GM10248 (cell line): ENCODE data around the gene CDHR1.

Experiments
- CTCF ChIA-PET: fragments of 300-600 bp; sonication (Branson Sonifier 250); formaldehyde crosslinking; extraction: SDS; loops from one replicate; lab custom pipeline; 2021; ENCODE audit warnings: antibody characterized with exemption; lab: Yijun Ruan, JAX
- POLR2A ChIA-PET: fragments of 350-650 bp; sonication (Branson Sonifier 250); formaldehyde crosslinking; extraction: SDS; loops from one replicate; lab custom pipeline; 2020; ENCODE audit warnings: antibody characterized with exemption; lab: Yijun Ruan, JAX
- DNase-seq: peaks from one replicate; pipeline ENCODE4 v3.0.0; 2012; ENCODE audit errors: extremely low spot score
- TF ChIP-seq, protein P1 (sequence below): IDR thresholded peaks from 2 replicates; pipeline ENCODE4 v1.5.1; 2012; ENCODE audit warnings: mild to moderate bottlenecking, low read depth; ENCODE audit errors: extremely low read depth, missing control alignments, control extremely low read depth

Gene CDHR1

DNA sequence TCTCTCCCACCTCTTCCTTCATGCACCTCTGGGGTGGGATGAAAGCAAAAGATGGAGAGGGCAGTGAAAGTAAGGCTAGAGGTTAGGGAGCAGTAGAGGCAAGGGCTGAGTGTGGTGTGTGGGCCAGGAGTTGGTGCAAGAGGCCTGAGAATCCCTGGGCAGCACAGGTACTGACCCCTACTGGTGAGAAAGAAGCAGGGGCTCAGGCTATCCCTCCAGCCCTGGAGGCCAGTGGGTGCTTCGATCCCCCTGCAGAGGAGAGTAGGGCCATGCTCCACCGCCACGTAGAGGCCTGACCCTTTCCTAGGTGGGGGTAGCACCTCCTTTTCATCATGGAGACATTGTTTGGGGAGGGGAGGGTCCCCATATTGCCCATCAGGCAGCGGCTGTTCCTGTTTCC, 9.8 kb downstream of the CDHR1 start:
- POLR2A ChIA-PET = interaction anchor here (1.2 kb wide), 1 partner anchor 56 kb away, joined by 3 read pairs; no protein-coding TSS in a partner anchor
- DNase-seq = peak; percentile 74
- CTCF ChIA-PET = interaction anchor here (1.2 to 10.1 kb wide), 9 partner anchors 11 to 143 kb away, joined by 3 to 115 read pairs (median 6); partner anchors contain the start of gene GHITM
- TF ChIP-seq, protein P1, sequence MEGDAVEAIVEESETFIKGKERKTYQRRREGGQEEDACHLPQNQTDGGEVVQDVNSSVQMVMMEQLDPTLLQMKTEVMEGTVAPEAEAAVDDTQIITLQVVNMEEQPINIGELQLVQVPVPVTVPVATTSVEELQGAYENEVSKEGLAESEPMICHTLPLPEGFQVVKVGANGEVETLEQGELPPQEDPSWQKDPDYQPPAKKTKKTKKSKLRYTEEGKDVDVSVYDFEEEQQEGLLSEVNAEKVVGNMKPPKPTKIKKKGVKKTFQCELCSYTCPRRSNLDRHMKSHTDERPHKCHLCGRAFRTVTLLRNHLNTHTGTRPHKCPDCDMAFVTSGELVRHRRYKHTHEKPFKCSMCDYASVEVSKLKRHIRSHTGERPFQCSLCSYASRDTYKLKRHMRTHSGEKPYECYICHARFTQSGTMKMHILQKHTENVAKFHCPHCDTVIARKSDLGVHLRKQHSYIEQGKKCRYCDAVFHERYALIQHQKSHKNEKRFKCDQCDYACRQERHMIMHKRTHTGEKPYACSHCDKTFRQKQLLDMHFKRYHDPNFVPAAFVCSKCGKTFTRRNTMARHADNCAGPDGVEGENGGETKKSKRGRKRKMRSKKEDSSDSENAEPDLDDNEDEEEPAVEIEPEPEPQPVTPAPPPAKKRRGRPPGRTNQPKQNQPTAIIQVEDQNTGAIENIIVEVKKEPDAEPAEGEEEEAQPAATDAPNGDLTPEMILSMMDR = peak; percentile 59

DNA sequence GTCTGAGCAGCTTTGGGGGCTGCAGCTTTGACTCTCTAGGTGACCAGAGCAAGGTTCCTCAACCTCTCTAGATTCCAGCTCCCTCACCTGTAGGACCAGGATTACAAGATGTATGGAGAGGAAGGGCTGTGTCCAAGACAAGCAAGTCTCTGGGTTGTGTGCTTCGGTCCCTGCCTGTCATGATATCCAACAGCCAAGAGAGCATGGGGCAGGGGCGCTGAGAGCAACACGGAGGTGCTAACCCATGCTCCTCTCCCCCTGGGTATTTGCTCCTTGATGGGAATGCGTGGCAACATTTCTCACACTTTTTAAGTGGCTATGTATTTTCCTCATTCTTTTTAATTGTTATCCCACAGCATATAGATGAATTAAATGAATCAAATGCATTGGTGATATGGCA, 10.3 kb downstream of the CDHR1 start:
- DNase-seq = no peak
- ChIA-PET CTCF (interaction anchor here (0.5 to 10.1 kb wide), 21 partner anchors 9 to 333 kb away, joined by 3 to 115 read pairs (median 4); partner anchors contain the start of gene GHITM), POLR2A (interaction anchor here (1.2 kb wide), 1 partner anchor 57 kb away, joined by 3 read pairs; no protein-coding TSS in a partner anchor)
- TF ChIP-seq, protein P1 = no peak

DNA sequence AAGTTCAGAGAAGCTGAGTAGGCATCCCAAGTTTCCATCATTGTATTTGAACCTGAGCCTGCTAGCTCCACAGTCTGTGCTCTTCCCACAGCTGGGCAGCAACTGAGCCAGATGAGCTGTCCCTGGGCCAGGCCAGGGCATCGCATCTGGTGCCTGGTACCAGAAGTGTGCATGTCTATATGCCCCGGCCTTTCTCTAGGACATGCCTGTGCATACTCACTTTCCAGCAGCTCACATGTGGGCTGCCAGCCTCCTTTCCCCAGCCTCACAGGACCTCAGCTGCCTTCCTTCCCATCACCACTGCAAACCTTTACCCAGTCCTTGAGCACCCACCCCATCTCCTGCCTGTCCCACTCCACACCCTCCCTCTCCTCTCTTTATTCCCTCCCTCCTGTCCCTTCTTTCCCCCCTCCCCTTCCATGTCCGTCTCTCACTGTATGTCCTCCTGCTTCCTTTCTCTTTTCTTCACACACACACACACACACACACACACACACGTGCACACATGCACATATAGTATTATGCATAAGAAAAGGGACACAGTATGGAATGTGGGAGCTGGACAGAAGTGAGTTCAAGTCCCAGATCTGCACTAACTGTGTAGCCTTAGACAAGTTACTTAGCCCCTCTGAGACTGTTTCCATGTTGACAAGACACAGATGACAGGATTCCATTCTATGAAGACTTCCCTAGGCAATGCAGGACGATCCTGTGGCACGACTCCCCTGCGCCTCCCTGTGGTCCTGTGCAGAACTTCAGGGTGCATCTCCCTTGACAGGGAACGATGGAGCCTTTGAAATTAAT, 10.9 kb downstream of the CDHR1 start:
- peak; percentile 77 for DNase-seq
- ChIA-PET POLR2A (interaction anchor here (1.2 kb wide), 1 partner anchor 57 kb away, joined by 3 read pairs; no protein-coding TSS in a partner anchor), CTCF (interaction anchor here (0.5 to 10.1 kb wide), 30 partner anchors 8 to 332 kb away, joined by 3 to 115 read pairs (median 4); partner anchors contain the start of genes GHITM and GPR15LG)
- TF ChIP-seq, protein P1 = peak; percentile 93

DNA sequence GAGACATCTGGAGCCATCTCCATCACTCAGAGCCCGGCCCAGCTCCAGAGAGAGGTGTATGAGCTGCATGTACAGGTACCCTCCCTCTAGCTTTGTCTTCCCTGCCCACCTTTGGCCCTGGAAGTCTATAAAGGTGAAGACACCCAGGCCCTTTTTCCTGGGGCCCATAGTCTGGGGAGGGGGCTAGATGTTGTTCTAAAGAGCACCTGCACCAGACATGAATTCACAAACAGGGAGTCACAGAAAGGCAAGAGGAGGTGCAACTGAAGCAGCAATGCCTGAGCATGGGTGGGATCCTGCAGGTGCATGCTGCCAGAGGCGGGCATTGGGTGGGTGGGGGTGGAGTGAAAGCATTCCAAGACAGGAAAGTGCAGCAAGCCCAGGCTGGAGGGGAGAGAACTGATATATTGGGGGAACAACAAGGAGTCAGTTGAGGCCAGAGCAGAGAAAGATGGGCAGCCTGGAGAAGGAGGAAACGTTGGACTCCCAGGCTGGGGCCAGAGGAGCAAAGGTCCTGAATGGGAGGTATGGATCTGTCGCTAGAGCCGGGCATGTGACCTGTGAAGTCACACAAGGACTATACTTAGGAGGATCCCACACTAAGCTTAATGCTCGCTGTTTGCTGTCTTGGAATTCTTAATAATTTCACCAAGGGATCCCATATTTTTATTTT, 11.7 kb downstream of the CDHR1 start:
- TF ChIP-seq, protein P1 = no peak
- CTCF ChIA-PET = interaction anchor here (0.6 to 10.1 kb wide), 25 partner anchors 9 to 331 kb away, joined by 3 to 115 read pairs (median 4); partner anchors contain the start of genes GHITM and GPR15LG
- DNase-seq = no peak
- POLR2A ChIA-PET = no interaction called here

DNA sequence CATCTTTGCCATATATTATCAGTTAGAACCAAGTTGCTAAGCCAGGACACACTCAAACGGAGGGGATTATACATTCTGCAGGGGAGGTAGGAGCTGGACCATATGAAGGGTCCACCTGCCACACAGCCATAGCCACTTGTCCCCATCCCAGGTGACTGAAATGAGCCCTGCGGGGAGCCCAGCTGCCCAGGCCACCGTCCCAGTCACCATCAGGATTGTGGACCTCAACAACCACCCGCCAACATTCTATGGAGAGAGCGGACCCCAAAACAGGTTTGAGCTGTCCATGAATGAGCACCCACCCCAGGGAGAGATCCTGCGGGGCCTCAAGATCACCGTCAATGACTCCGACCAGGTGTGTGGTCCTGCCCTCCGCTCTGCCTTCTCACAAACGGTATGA, 13.7 kb downstream of the CDHR1 start:
- DNase-seq = no peak
- POLR2A ChIA-PET = no interaction called here
- TF ChIP-seq, protein P1 = no peak
- CTCF ChIA-PET = interaction anchor here (1.1 to 10.1 kb wide), 5 partner anchors 9 to 67 kb away, joined by 3 to 115 read pairs (median 5); partner anchors contain the start of gene GHITM

DNA sequence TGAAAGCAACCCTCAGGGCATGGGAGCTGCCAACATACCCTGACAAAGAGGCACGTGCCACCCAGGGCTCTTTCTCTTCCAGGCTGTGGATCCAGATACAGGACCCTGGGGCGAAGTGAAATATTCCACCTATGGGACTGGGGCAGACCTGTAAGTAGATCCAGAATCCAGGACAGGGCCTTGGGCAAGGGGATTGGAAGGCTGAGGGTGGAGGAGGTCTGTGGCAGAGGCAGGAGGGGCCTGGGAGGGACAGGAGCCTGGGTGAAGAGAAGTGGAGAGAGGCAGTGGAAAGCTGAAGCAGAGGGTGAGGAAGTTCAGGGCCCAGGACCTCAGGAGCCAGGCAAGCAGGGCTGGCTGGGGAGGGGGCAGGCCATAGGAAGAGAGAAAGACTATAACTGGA, 17.2 kb downstream of the CDHR1 start:
- TF ChIP-seq, protein P1 = no peak
- ChIA-PET POLR2A (no interaction called here), CTCF (interaction anchor here (1.3 to 6.9 kb wide), 4 partner anchors 9 to 326 kb away, joined by 3 to 74 read pairs (median 8); no protein-coding TSS in a partner anchor)
- no peak for DNase-seq
